Epithelial cell of proximal tubule (primary cell): ENCODE data around the gene GPR150. TPM values are rescaled to one million over a fixed set of nuclear protein-coding genes. Genes with fewer than 3 reads are reported as not detected.

Source experiments
- DNase-seq: peaks from one replicate; pipeline ENCODE4 v3.0.0-alpha.2; 2011; ENCODE audit warnings: low read depth
- H3K4me3 ChIP-seq: 2 replicates; pipeline ENCODE4 v1.5.1; 2011; ENCODE audit warnings: low read depth, mild to moderate bottlenecking, low read length
- CTCF ChIP-seq: conservative IDR thresholded peaks from 2 replicates; pipeline ENCODE4 v1.5.1; 2012; ENCODE audit warnings: low read depth, mild to moderate bottlenecking, low read length
- total RNA-seq: library from RNA; depleted of rRNA; stranded (reverse); fragments of >200 nt; gene quantifications from 2 replicates; pipeline ENCODE4 v1.2.3, GENCODE V29; 2015

Gene GPR150
- total RNA-seq, 1 donor from 2014 or later, result 0.58 TPM

- no peak for DNase-seq
- TF ChIP-seq CTCF, result no peak
- no peak overlapping the region for H3K4me3 ChIP-seq
These were observed 50.7 kb downstream of the GPR150 start for GRCh38 chr5:95670568-95670967.

Other genes with a start within 250 kb of the GPR150 start
- not detected in 2 replicates for gene FAM81B, start 228.7 kb upstream of the GPR150 start, total RNA-seq
- gene SKIC3, start 65.1 kb upstream of the GPR150 start, total RNA-seq, result 39.8 and 43.5 TPM in 2 replicates
- gene ARSK, start 65.0 kb upstream of the GPR150 start, total RNA-seq, result 6.1 and 8.7 TPM in 2 replicates
- 0.52 and 2.7 TPM in 2 replicates for gene RFESD, start 26.7 kb downstream of the GPR150 start, total RNA-seq
- 0.36 TPM in 1 of 2 replicates, not detected in the other for gene SPATA9, start 62.9 kb downstream of the GPR150 start, total RNA-seq
- 39.9 and 86.4 TPM in 2 replicates for gene RHOBTB3, start 111.2 kb downstream of the GPR150 start, total RNA-seq
- gene GLRX, start 202.6 kb downstream of the GPR150 start, total RNA-seq, result 147 and 181 TPM in 2 replicates